HepG2 (cell line): ENCODE results near the gene MSH3. TPM values are rescaled to one million over a fixed set of nuclear protein-coding genes. Genes with fewer than 3 reads are reported as not detected.
A peak's percentile ranks its signal among the peaks of the same experiment; 100 is the strongest.

Experiments used
- FOSL1 ChIP-seq: sonication (generic); formaldehyde crosslinking; IDR thresholded peaks from 2 replicates; pipeline ENCODE4 v1.9.0; 2021; ENCODE audit warnings: missing genetic modification reagents, borderline replicate concordance
- GABPA ChIP-seq, 2 experiments: IDR thresholded peaks; 2 replicates each; pipeline ENCODE4 v1.6.1; 2011 to 2016; ENCODE audit warnings: low read depth in 2 of 2, low read length in 1 of 2, missing biosample characterization in 1 of 2, missing genetic modification characterization in 1 of 2
- GATAD2A ChIP-seq: IDR thresholded peaks from 2 replicates; pipeline ENCODE4 v1.6.1; 2016
- HMG20A ChIP-seq: IDR thresholded peaks from 2 replicates; pipeline ENCODE4 v1.6.1; 2016; ENCODE audit warnings: borderline replicate concordance
- LRRFIP1 ChIP-seq: sonication (generic); formaldehyde crosslinking; conservative IDR thresholded peaks from 2 replicates; pipeline ENCODE4 v1.4.0; 2020; ENCODE audit warnings: missing genetic modification reagents
- REL ChIP-seq: sonication (generic); formaldehyde crosslinking; conservative IDR thresholded peaks from 2 replicates; pipeline ENCODE4 v1.8.0; 2022; ENCODE audit warnings: mild to moderate bottlenecking, missing genetic modification reagents, moderate library complexity
- SNAPC4 ChIP-seq: sonication (generic); formaldehyde crosslinking; IDR thresholded peaks from 2 replicates; pipeline ENCODE4 v1.4.0; 2020; ENCODE audit warnings: mild to moderate bottlenecking, missing genetic modification reagents
- SOX6 ChIP-seq, 2 experiments: fragments of 450-650 bp in 1 of 2; sonication (generic) in 1 of 2; formaldehyde crosslinking in 1 of 2; IDR thresholded peaks; 2 replicates each; pipeline versions ENCODE4 v1.4.0 to v1.6.1; 2017 to 2020; ENCODE audit warnings: antibody characterized with exemption in 1 of 2, mild to moderate bottlenecking in 1 of 2, missing genetic modification reagents in 1 of 2
- ZBTB37 ChIP-seq: sonication (generic); formaldehyde crosslinking; IDR thresholded peaks from 2 replicates; pipeline ENCODE4 v1.4.0; 2020; ENCODE audit warnings: mild to moderate bottlenecking, missing genetic modification reagents
- ZEB1 ChIP-seq: IDR thresholded peaks from 2 replicates; pipeline ENCODE4 v1.6.1; 2012; ENCODE audit warnings: mild to moderate bottlenecking, low read depth, inconsistent platforms; ENCODE audit not compliant: insufficient replicate concordance
- ZNF616 ChIP-seq: sonication (generic); formaldehyde crosslinking; IDR thresholded peaks from 2 replicates; pipeline ENCODE4 v1.5.0; 2020; ENCODE audit warnings: low read depth, mild to moderate bottlenecking, missing genetic modification reagents
- polyA plus RNA-seq, 8 experiments: library from polyadenylated mRNA; depleted of rRNA in 3 of 8; stranded (reverse) in 7 of 8; unstranded in 1 of 8; fragments of >200 nt; fragmentation: Illumina TruSeq in 4 of 8; extraction: Trizol in 4 of 8; gene quantifications; 2 replicates each; pipeline versions ENCODE4 v1.2.1 to v1.2.3, GENCODE V29; 2011 to 2016; ENCODE audit warnings: low read depth in 4 of 8, missing spikeins in 1 of 8, mixed read lengths in 1 of 8; ENCODE audit not compliant: insufficient read depth in 1 of 8
- total RNA-seq, 5 experiments: library from RNA; depleted of rRNA; stranded (reverse); fragments of >200 nt; fragmentation: Illumina TruSeq; extraction: Trizol; gene quantifications; 2 replicates each; pipeline ENCODE4 v1.2.3, GENCODE V29; 2016; ENCODE audit warnings: low read depth in 1 of 5
- TF ChIP-seq, protein P1 (sequence below): sonication (generic); formaldehyde crosslinking; conservative IDR thresholded peaks from 2 replicates; pipeline ENCODE4 v1.4.0; 2020; ENCODE audit warnings: mild to moderate bottlenecking, missing genetic modification reagents, moderate library complexity
- TF ChIP-seq, protein P2 (sequence below), 2 experiments: fragments of 450-650 bp in 1 of 2; sonication (generic) in 1 of 2; formaldehyde crosslinking; IDR thresholded peaks; 2 replicates each; pipeline versions ENCODE4 v1.5.0 to v1.8.0; 2020 to 2022; ENCODE audit warnings: mild to moderate bottlenecking in 1 of 2, missing genetic modification reagents in 1 of 2

The MSH3 gene
- total and polyA plus RNA-seq, 2 of the 13 experiments (the other 11 are each of a cell fraction or from before 2014, with no cell fraction given), result 4.0 to 16.4 TPM

DNA sequence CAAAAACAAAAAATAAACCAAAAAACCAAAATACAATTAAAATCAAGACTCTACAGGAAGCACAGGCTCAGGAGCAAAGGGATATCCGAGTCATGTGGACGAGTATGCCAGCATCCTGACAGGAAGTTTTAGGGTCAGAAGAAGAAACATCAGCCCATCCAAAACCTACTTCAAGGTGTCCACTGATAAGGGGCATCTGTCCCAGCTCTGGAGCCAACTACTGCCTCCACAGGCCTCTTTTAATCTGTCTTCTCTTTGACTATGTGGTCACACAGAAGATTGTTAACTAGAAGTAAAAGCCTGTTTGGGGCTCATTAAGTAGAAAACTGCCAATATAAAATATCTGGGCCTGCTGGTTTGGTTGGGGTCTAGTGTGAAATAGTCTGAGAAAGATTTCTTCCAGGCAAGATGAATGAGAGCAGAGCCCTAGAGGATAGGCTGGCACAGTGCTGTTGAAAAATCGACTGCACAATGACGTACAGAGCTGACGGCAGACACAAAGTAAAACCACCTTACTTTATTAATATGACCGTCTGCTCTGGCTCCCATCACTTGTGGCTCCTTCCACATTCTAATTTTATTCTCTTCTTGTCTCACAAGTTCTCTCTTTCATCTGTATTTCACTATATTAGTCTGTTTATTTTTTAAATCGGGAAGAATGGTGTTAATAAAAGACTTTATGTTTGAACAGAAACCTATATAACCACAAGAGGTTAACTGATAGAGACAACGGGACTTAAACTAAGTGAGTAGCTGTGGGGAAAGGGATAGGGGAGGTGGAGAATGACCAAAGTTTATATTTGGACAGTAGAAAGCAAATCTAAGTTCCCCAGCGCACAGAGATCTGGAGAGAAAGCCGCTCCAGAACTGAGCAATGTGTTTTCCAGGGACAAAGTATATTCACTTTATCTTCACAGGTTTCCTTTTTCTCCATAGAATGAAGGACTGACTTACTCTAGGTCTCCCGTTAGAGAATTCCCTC lies 22.9 kb upstream of the MSH3 start (continued):
- no peak for TF ChIP-seq LRRFIP1 (CRISPR knock-in tag)
- TF ChIP-seq ZNF616 (CRISPR knock-in tag), result no peak
- TF ChIP-seq, protein P1, sequence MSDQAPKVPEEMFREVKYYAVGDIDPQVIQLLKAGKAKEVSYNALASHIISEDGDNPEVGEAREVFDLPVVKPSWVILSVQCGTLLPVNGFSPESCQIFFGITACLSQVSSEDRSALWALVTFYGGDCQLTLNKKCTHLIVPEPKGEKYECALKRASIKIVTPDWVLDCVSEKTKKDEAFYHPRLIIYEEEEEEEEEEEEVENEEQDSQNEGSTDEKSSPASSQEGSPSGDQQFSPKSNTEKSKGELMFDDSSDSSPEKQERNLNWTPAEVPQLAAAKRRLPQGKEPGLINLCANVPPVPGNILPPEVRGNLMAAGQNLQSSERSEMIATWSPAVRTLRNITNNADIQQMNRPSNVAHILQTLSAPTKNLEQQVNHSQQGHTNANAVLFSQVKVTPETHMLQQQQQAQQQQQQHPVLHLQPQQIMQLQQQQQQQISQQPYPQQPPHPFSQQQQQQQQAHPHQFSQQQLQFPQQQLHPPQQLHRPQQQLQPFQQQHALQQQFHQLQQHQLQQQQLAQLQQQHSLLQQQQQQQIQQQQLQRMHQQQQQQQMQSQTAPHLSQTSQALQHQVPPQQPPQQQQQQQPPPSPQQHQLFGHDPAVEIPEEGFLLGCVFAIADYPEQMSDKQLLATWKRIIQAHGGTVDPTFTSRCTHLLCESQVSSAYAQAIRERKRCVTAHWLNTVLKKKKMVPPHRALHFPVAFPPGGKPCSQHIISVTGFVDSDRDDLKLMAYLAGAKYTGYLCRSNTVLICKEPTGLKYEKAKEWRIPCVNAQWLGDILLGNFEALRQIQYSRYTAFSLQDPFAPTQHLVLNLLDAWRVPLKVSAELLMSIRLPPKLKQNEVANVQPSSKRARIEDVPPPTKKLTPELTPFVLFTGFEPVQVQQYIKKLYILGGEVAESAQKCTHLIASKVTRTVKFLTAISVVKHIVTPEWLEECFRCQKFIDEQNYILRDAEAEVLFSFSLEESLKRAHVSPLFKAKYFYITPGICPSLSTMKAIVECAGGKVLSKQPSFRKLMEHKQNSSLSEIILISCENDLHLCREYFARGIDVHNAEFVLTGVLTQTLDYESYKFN (CRISPR knock-in tag), result peak; percentile 88
- no peak for TF ChIP-seq SNAPC4 (CRISPR knock-in tag)
- peak; percentile 60; the same call in 1 of the 2 replicates for TF ChIP-seq HMG20A
- no peak for TF ChIP-seq GABPA (IDR thresholded peaks at IDR 0.05; ENCODE audit: low read depth, low read length)
- no peak for TF ChIP-seq GABPA (CRISPR knock-in tag; IDR thresholded peaks at IDR 0.05; ENCODE audit: low read depth)
- TF ChIP-seq, protein P2, sequence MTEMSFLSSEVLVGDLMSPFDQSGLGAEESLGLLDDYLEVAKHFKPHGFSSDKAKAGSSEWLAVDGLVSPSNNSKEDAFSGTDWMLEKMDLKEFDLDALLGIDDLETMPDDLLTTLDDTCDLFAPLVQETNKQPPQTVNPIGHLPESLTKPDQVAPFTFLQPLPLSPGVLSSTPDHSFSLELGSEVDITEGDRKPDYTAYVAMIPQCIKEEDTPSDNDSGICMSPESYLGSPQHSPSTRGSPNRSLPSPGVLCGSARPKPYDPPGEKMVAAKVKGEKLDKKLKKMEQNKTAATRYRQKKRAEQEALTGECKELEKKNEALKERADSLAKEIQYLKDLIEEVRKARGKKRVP (CRISPR knock-in tag; IDR thresholded peaks at IDR 0.05), result no peak
- no peak for TF ChIP-seq ZBTB37 (CRISPR knock-in tag)
- TF ChIP-seq GATAD2A (CRISPR knock-in tag), result peak; percentile 52
- TF ChIP-seq FOSL1 (CRISPR knock-in tag), result no peak
- TF ChIP-seq SOX6 (IDR thresholded peaks at IDR 0.05), result no peak
- TF ChIP-seq SOX6 (CRISPR knock-in tag; IDR thresholded peaks at IDR 0.05), result peak; percentile 37; the same call in 1 of the 2 replicates
- TF ChIP-seq ZEB1, result no peak
- TF ChIP-seq REL (CRISPR knock-in tag), result no peak
